CD4-positive, alpha-beta memory T cell (primary cell): ENCODE measurements around the gene SPAG4. TPM values are rescaled to one million over a fixed set of nuclear protein-coding genes. Genes with fewer than 3 reads are reported as not detected.

Experiments
- CTCF ChIA-PET: fragments of 350-600 bp; sonication (Branson Sonifier 250); formaldehyde crosslinking; loops from one replicate; lab custom pipeline; 2021; ENCODE audit warnings: inconsistent platforms; ENCODE audit not compliant: partially characterized antibody; lab: Charles Lee
- POLR2A ChIA-PET: fragments of 350-600 bp; sonication (Branson Sonifier 250); formaldehyde crosslinking; loops from one replicate; lab custom pipeline; 2021; ENCODE audit not compliant: partially characterized antibody; lab: Charles Lee
- DNase-seq, 5 donors: peaks; one replicate each; pipeline versions ENCODE4 v3.0.0 to v3.0.0-alpha.2; 2020 to 2022; ENCODE audit warnings: mixed read lengths in 1 of 5
- H3K27ac ChIP-seq: one replicate; pipeline ENCODE4 v1.7.0; 2013; ENCODE audit warnings: low read depth, low read length
- H3K27me3 ChIP-seq: 2 replicates; pipeline ENCODE4 v1.7.0; 2013; ENCODE audit warnings: mild to moderate bottlenecking, low read length, moderate library complexity; ENCODE audit not compliant: insufficient read depth
- H3K36me3 ChIP-seq: 2 replicates; pipeline ENCODE4 v1.7.0; 2013; ENCODE audit warnings: mild to moderate bottlenecking, low read length, moderate library complexity; ENCODE audit not compliant: insufficient read depth
- H3K4me1 ChIP-seq: 2 replicates; pipeline ENCODE4 v1.7.0; 2013; ENCODE audit warnings: mild to moderate bottlenecking, low read length, moderate library complexity; ENCODE audit not compliant: insufficient read depth
- H3K4me3 ChIP-seq, 2 donors: one replicate each; pipeline ENCODE4 v1.7.0; 2013; ENCODE audit warnings: low read length in 2 of 2, mild to moderate bottlenecking in 1 of 2
- H3K9me3 ChIP-seq, 2 donors: one replicate each; pipeline ENCODE4 v1.7.0; 2013; ENCODE audit warnings: low read length in 2 of 2, control low read depth in 1 of 2; ENCODE audit not compliant: control insufficient read depth in 1 of 2
- H3K27ac Mint-ChIP-seq, 7 donors: one replicate each; pipeline ENCODE4 v1.8.0; 2020 to 2021; ENCODE audit warnings: mixed read lengths in 7 of 7, mild to moderate bottlenecking in 6 of 7, inconsistent platforms in 3 of 7, moderate library complexity in 3 of 7
- H3K27me3 Mint-ChIP-seq, 2 donors: one replicate each; pipeline ENCODE4 v1.8.0; 2020 to 2021; ENCODE audit warnings: mixed read lengths in 2 of 2
- H3K36me3 Mint-ChIP-seq, 2 donors: one replicate each; pipeline ENCODE4 v1.8.0; 2020 to 2021; ENCODE audit warnings: mixed read lengths in 2 of 2, inconsistent platforms in 1 of 2, mild to moderate bottlenecking in 1 of 2
- H3K4me1 Mint-ChIP-seq, 4 donors: one replicate each; pipeline ENCODE4 v1.8.0; 2020 to 2021; ENCODE audit warnings: mixed read lengths in 4 of 4, mild to moderate bottlenecking in 1 of 4
- H3K4me3 Mint-ChIP-seq, 8 donors: one replicate each; pipeline ENCODE4 v1.8.0; 2020 to 2021; ENCODE audit warnings: mixed read lengths in 8 of 8, mild to moderate bottlenecking in 7 of 8, moderate library complexity in 6 of 8, inconsistent platforms in 3 of 8
- H3K9me3 Mint-ChIP-seq, 8 donors: one replicate each; pipeline ENCODE4 v1.8.0; 2020 to 2021; ENCODE audit warnings: mixed read lengths in 8 of 8, mild to moderate bottlenecking in 5 of 8, inconsistent platforms in 3 of 8, moderate library complexity in 1 of 8
- intact Hi-C: fragments of 100-400 bp; cut with micrococcal nuclease; formaldehyde crosslinking; loops from one replicate; pipeline ENCODE4 v1.15.1; 2023
- polyA plus RNA-seq, 2 donors: library from polyadenylated mRNA; unstranded; fragments of 300-500 nt; fragmentation: Illumina TruSeq; gene quantifications; one replicate each; pipeline ENCODE4 v1.2.3, GENCODE V29; 2021
- total RNA-seq, 2 experiments: library from RNA; stranded (reverse); gene quantifications; one replicate each; pipeline ENCODE4 v1.2.3, GENCODE V29; 2021

SPAG4 gene
- total and polyA plus RNA-seq, 4 experiments from 2014 or later, result 0.47 to 1.3 (median 0.74) TPM

- POLR2A ChIA-PET, result interaction anchor here (0.7 to 4.5 kb wide), 35 partner anchors 9 to 1345 kb away, joined by 3 to 106 read pairs (median 4); partner anchors contain the start of genes CEP250, EDEM2, ERGIC3 and NFS1
- H3K27me3 Mint-ChIP-seq, result no peaks in the 10 kb centered on the region
- intact Hi-C loops, result loop anchor here (1.0 to 5.0 kb wide), 5 partner anchors 36 to 289 kb away; partner anchors contain the start of genes NFS1, RBM39, ROMO1 and SCAND1
- peak overlapping the region; percentile 95 to 100 (median 99) for H3K27ac Mint-ChIP-seq
- peaks cover 0 to 60% (median 42%) of the 10 kb centered on the region in 4 donors for H3K4me1 Mint-ChIP-seq
- CTCF ChIA-PET, result interaction anchor here (1.0 to 3.1 kb wide), 6 partner anchors 44 to 291 kb away, joined by 3 to 22 read pairs (median 4); partner anchors contain the start of genes SCAND1 and SPAG4
- no peaks in the 10 kb centered on the region for H3K27me3 ChIP-seq
- H3K9me3 Mint-ChIP-seq, result no peaks in the 10 kb centered on the region
- H3K9me3 ChIP-seq, result no peaks in the 10 kb centered on the region
- peak overlapping the region; percentile 99 for H3K27ac ChIP-seq
- peaks cover 58% of the 10 kb centered on the region for H3K4me1 ChIP-seq
- peak overlapping the region; percentile 88 to 98 (median 97) for H3K4me3 Mint-ChIP-seq
- H3K36me3 ChIP-seq, result peaks cover 1% of the 10 kb centered on the region
- peaks cover 6 to 16% of the 10 kb centered on the region in 2 donors for H3K36me3 Mint-ChIP-seq
- H3K4me3 ChIP-seq, result peak overlapping the region; percentile 98 to 99
- DNase-seq, result peak; percentile 72 to 86 (median 77)
These were observed 48.2 kb downstream of the SPAG4 start for GRCh38 chr20:35663516-35664465.

GRCh38 chr20:35664466-35665206, 49.0 kb downstream of the SPAG4 start, which contains the start of the genes CPNE1 and RBM12:
Gene CPNE1, minus strand, starts transcription at chr20:35664900. Its CDS starts 31,977 bp downstream, at chr20:35632923.
Gene RBM12, minus strand, starts transcription at chr20:35664900. Its CDS starts 9,578 bp downstream, at chr20:35655322.
- H3K4me3 Mint-ChIP-seq, result peak within 1 kb of the TSS; percentile 88 to 98 (median 97)
- ChIA-PET CTCF (interaction anchor here (0.7 to 3.1 kb wide), 4 partner anchors 45 to 290 kb away, joined by 3 to 22 read pairs (median 7); partner anchors contain the start of gene SCAND1), POLR2A (interaction anchor here (0.7 to 4.5 kb wide), 33 partner anchors 9 to 518 kb away, joined by 3 to 106 read pairs (median 5); partner anchors contain the start of genes CEP250, EDEM2, ERGIC3 and NFS1)
- intact Hi-C loops, result loop anchor here (1.0 to 5.0 kb wide), 5 partner anchors 35 to 288 kb away; partner anchors contain the start of genes NFS1, RBM39, ROMO1 and SCAND1
- no peaks in the 10 kb centered on the region for H3K27me3 Mint-ChIP-seq
- H3K9me3 Mint-ChIP-seq, result no peaks in the 10 kb centered on the region
- Histone ChIP-seq H3K27me3 (no peaks in the 10 kb centered on the region), H3K4me3 (peak within 1 kb of the TSS; percentile 98 to 99), H3K27ac (peak within 1 kb of the TSS; percentile 99), H3K36me3 (peaks cover 10% of the 10 kb centered on the region), H3K9me3 (no peaks in the 10 kb centered on the region), H3K4me1 (peaks cover 50% of the 10 kb centered on the region)
- peaks cover 0 to 51% (median 36%) of the 10 kb centered on the region in 4 donors for H3K4me1 Mint-ChIP-seq
- peak; percentile 94 to 95 (median 95) for DNase-seq
- peaks cover 13 to 22% of the 10 kb centered on the region in 2 donors for H3K36me3 Mint-ChIP-seq
- H3K27ac Mint-ChIP-seq, result peak within 1 kb of the TSS; percentile 95 to 100 (median 99)

- no peak overlapping the region for H3K27ac ChIP-seq
- ChIA-PET POLR2A (interaction anchor here (1.9 to 4.5 kb wide), 3 partner anchors 77 to 124 kb away, joined by 5 to 106 read pairs (median 18); partner anchors contain the start of genes ERGIC3, PHF20 and RBM39), CTCF (interaction anchor here (0.7 to 1.1 kb wide), 4 partner anchors 11 to 218 kb away, joined by 3 to 4 read pairs (median 3); no protein-coding TSS in a partner anchor)
- DNase-seq, result no peak
- peaks cover 21% of the 10 kb centered on the region for H3K36me3 ChIP-seq
- H3K27ac Mint-ChIP-seq, result peak overlapping the region in 6 of 7 donors; percentile 6 to 79 (median 40)
- no peaks in the 10 kb centered on the region for H3K9me3 Mint-ChIP-seq
- no peaks in the 10 kb centered on the region for H3K27me3 Mint-ChIP-seq
- intact Hi-C loops, result no loop called here
- H3K4me1 ChIP-seq, result peaks cover 37% of the 10 kb centered on the region
- no peaks in the 10 kb centered on the region for H3K27me3 ChIP-seq
- H3K4me1 Mint-ChIP-seq, result peaks cover 0 to 38% (median 25%) of the 10 kb centered on the region in 4 donors
- H3K36me3 Mint-ChIP-seq, result peaks cover 26 to 34% of the 10 kb centered on the region in 2 donors
- H3K4me3 Mint-ChIP-seq, result peak overlapping the region in 7 of 8 donors; percentile 12 to 66 (median 32)
- no peak overlapping the region for H3K4me3 ChIP-seq
- H3K9me3 ChIP-seq, result no peaks in the 10 kb centered on the region
These were observed 50.3 kb downstream of the SPAG4 start for GRCh38 chr20:35665949-35666288.

- peaks cover 41 to 47% of the 10 kb centered on the region in 2 donors for H3K36me3 Mint-ChIP-seq
- H3K27ac ChIP-seq, result no peak overlapping the region
- no peaks in the 10 kb centered on the region for H3K27me3 ChIP-seq
- peaks cover 0 to 5% (median 3%) of the 10 kb centered on the region in 4 donors for H3K4me1 Mint-ChIP-seq
- H3K27me3 Mint-ChIP-seq, result no peaks in the 10 kb centered on the region
- H3K9me3 ChIP-seq, result no peaks in the 10 kb centered on the region
- ChIA-PET CTCF (interaction anchor here (1.5 kb wide), 1 partner anchor 50 kb away, joined by 5 read pairs; no protein-coding TSS in a partner anchor), POLR2A (interaction anchor here (0.8 to 1.9 kb wide), 4 partner anchors 50 to 285 kb away, joined by 3 to 6 read pairs (median 4); partner anchors contain the start of genes RBM39 and SPAG4)
- H3K9me3 Mint-ChIP-seq, result no peaks in the 10 kb centered on the region
- DNase-seq, result no peak
- H3K4me3 ChIP-seq, result no peak overlapping the region
- peaks cover 4% of the 10 kb centered on the region for H3K4me1 ChIP-seq
- intact Hi-C loops, result no loop called here
- peaks cover 36% of the 10 kb centered on the region for H3K36me3 ChIP-seq
- H3K4me3 Mint-ChIP-seq, result no peak overlapping the region
- H3K27ac Mint-ChIP-seq, result peak overlapping the region in 1 of 7 donors; percentile 17
These were observed 53.6 kb downstream of the SPAG4 start for GRCh38 chr20:35669221-35669620.

GRCh38 chr20:35669681-35670080, 54.1 kb downstream of the SPAG4 start:
- H3K36me3 Mint-ChIP-seq, result peaks cover 45 to 50% of the 10 kb centered on the region in 2 donors
- H3K27ac Mint-ChIP-seq, result peak overlapping the region in 2 of 7 donors; percentile 17 to 32
- ChIA-PET POLR2A (interaction anchor here (1.7 to 1.9 kb wide), 2 partner anchors 54 to 73 kb away, joined by 5 to 6 read pairs; partner anchors contain the start of genes RBM39 and SPAG4), CTCF (no interaction called here)
- peaks cover 4% of the 10 kb centered on the region for H3K4me1 ChIP-seq
- H3K9me3 ChIP-seq, result no peaks in the 10 kb centered on the region
- H3K4me3 ChIP-seq, result no peak overlapping the region
- no peaks in the 10 kb centered on the region for H3K9me3 Mint-ChIP-seq
- peaks cover 40% of the 10 kb centered on the region for H3K36me3 ChIP-seq
- H3K27ac ChIP-seq, result no peak overlapping the region
- DNase-seq, result no peak
- peaks cover 0 to 4% (median 3%) of the 10 kb centered on the region in 4 donors for H3K4me1 Mint-ChIP-seq
- no peaks in the 10 kb centered on the region for H3K27me3 Mint-ChIP-seq
- no peaks in the 10 kb centered on the region for H3K27me3 ChIP-seq
- no peak overlapping the region for H3K4me3 Mint-ChIP-seq
- intact Hi-C loops, result no loop called here
